Smooth muscle cell (in vitro differentiated cells): ENCODE data around the gene SETBP1. TPM values are rescaled to one million over a fixed set of nuclear protein-coding genes. Genes with fewer than 3 reads are reported as not detected.
A peak's percentile ranks its signal among the peaks of the same experiment; 100 is the strongest.

ENCODE experiments used
- DNase-seq: peaks from one replicate; lab custom pipeline; 2025; ENCODE audit not compliant: unreplicated experiment; lab: John Stamatoyannopoulos, UW
- H2AFZ ChIP-seq: fragments of 200-600 bp; sonication (generic); 2 replicates; pipeline ENCODE4 v1.6.0; 2016; ENCODE audit warnings: antibody characterized with exemption, low read depth, mild to moderate bottlenecking
- H3F3A ChIP-seq: fragments of 200-600 bp; sonication (generic); 2 replicates; pipeline ENCODE4 v1.6.0; 2017; ENCODE audit warnings: antibody characterized with exemption, low read depth
- H3K27ac ChIP-seq: fragments of 200-600 bp; sonication (generic); 2 replicates; pipeline ENCODE4 v1.5.1; 2016; ENCODE audit warnings: low read depth, mild to moderate bottlenecking
- H3K27me3 ChIP-seq: fragments of 200-600 bp; sonication (generic); 2 replicates; pipeline ENCODE4 v1.6.1; 2016; ENCODE audit warnings: low read depth, mild to moderate bottlenecking
- H3K36me3 ChIP-seq: fragments of 200-600 bp; sonication (generic); 2 replicates; pipeline ENCODE4 v1.5.1; 2016; ENCODE audit warnings: low read depth
- H3K4me1 ChIP-seq: fragments of 200-600 bp; sonication (generic); 2 replicates; pipeline ENCODE4 v1.5.1; 2016; ENCODE audit warnings: low read depth
- H3K4me2 ChIP-seq: fragments of 200-600 bp; sonication (generic); 2 replicates; pipeline ENCODE4 v1.6.0; 2016; ENCODE audit warnings: mild to moderate bottlenecking
- H3K4me3 ChIP-seq: fragments of 200-600 bp; sonication (generic); 2 replicates; pipeline ENCODE4 v1.5.1; 2016; ENCODE audit warnings: mild to moderate bottlenecking
- H3K79me2 ChIP-seq: fragments of 200-600 bp; sonication (generic); 2 replicates; pipeline ENCODE4 v1.6.0; 2016; ENCODE audit warnings: low read depth, mild to moderate bottlenecking
- H3K9ac ChIP-seq: fragments of 200-600 bp; sonication (generic); 2 replicates; pipeline ENCODE4 v1.6.0; 2016; ENCODE audit warnings: low read depth
- H3K9me3 ChIP-seq: fragments of 200-600 bp; sonication (generic); replicated peaks from 2 replicates; pipeline ENCODE4 v1.5.1; 2016; ENCODE audit warnings: low read depth
- H4K20me1 ChIP-seq: fragments of 200-600 bp; sonication (generic); 2 replicates; pipeline ENCODE4 v1.6.0; 2016; ENCODE audit warnings: low read depth
- CTCF ChIP-seq: fragments of 200-600 bp; sonication (generic); IDR thresholded peaks from 2 replicates; pipeline ENCODE4 v1.5.1; 2017; ENCODE audit warnings: borderline replicate concordance, mild to moderate bottlenecking, antibody characterized with exemption; ENCODE audit not compliant: insufficient read depth, poor library complexity, severe bottlenecking
- WGBS: methylation state at CpG from one replicate; pipeline ENCODE4 v1.1.7; 2016; ENCODE audit warnings: low lambda C conversion rate; 5-methylcytosine and 5-hydroxymethylcytosine counted together
- polyA plus RNA-seq: library from polyadenylated mRNA; unstranded; fragments of >200 nt; fragmentation: Nextera tagmentation; extraction: Ambion mirVana; gene quantifications from 2 replicates; pipeline ENCODE4 v1.2.1, GENCODE V29; 2016
- total RNA-seq: library from RNA; depleted of rRNA; stranded (reverse); fragments of >200 nt; gene quantifications from 2 replicates; pipeline ENCODE4 v1.2.3, GENCODE V29; 2014

The SETBP1 gene
- total and polyA plus RNA-seq, 2 experiments from 2014 or later: 6.1 to 17.7 TPM

GRCh38 chr18:45050712-45051601, 370.3 kb downstream of the SETBP1 start:
- no peak for DNase-seq
- Histone ChIP-seq H3K27ac (peak overlapping the region; percentile 84), H3K4me2 (peak overlapping the region; percentile 62)

GRCh38 chr18:45054636-45055035, 373.9 kb downstream of the SETBP1 start:
- WGBS: 67% methylated on average over 3 of the region's 3 CpGs
- Histone ChIP-seq H3K27ac (no peak overlapping the region), H3K9me3 (no peaks in the 10 kb centered on the region), H4K20me1 (no peaks in the 10 kb centered on the region), H3F3A (peaks cover 6% of the 10 kb centered on the region), H3K27me3 (no peaks in the 10 kb centered on the region), H3K79me2 (no peaks in the 10 kb centered on the region), H3K4me2 (no peak overlapping the region), H3K9ac (no peak overlapping the region), H3K36me3 (no peaks in the 10 kb centered on the region), H3K4me1 (peaks cover 16% of the 10 kb centered on the region), H3K4me3 (no peak overlapping the region), H2AFZ (no peak overlapping the region)
- TF ChIP-seq CTCF: no peak
- DNase-seq: no peak

More at GRCh38 chr18:45050712-45051601, 370.3 kb downstream of the SETBP1 start:
- peaks cover 8% of the 10 kb centered on the region for H3F3A ChIP-seq
- no peaks in the 10 kb centered on the region for H3K27me3 ChIP-seq
- TF ChIP-seq CTCF: no peak
- H3K36me3 ChIP-seq: no peaks in the 10 kb centered on the region
- H3K79me2 ChIP-seq: no peaks in the 10 kb centered on the region
- 20% methylated on average over 3 of the region's 3 CpGs for WGBS
- H3K9ac ChIP-seq: peak overlapping the region; percentile 6
- H3K4me1 ChIP-seq: peaks cover 4% of the 10 kb centered on the region
- H2AFZ ChIP-seq: no peak overlapping the region
- H3K4me3 ChIP-seq: no peak overlapping the region
- no peaks in the 10 kb centered on the region for H4K20me1 ChIP-seq
- H3K9me3 ChIP-seq: no peaks in the 10 kb centered on the region

DNA sequence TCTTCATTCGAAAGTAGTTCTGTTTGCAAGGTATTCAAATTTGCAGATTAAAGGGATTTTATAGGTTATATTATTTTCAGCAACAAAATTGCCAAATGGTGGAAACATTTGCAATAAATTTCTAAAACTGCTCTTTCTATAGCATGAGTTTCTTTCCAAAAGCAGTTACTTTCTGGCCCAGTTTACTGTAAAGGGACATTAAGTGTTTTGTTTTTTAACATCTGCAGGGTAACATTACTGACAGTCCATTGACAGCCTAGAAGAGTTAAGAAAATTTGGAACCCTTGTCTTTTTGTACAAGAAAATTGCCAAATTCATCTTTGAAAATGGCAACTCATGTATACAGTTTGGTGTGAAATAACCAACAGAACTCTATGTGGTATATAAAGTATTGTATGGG, 375.1 kb downstream of the SETBP1 start:
- H2AFZ ChIP-seq: no peak overlapping the region
- H3K27ac ChIP-seq: no peak overlapping the region
- peaks cover 25% of the 10 kb centered on the region for H3K4me1 ChIP-seq
- no peak for TF ChIP-seq CTCF
- no peak overlapping the region for H3K4me3 ChIP-seq
- no peaks in the 10 kb centered on the region for H3K79me2 ChIP-seq
- peaks cover 4% of the 10 kb centered on the region for H3F3A ChIP-seq
- H3K9ac ChIP-seq: no peak overlapping the region
- WGBS: 94% methylated on average over 1 of the region's 1 CpG
- DNase-seq: no peak
- H3K9me3 ChIP-seq: no peaks in the 10 kb centered on the region
- no peaks in the 10 kb centered on the region for H4K20me1 ChIP-seq
- no peaks in the 10 kb centered on the region for H3K27me3 ChIP-seq
- H3K4me2 ChIP-seq: no peak overlapping the region
- no peaks in the 10 kb centered on the region for H3K36me3 ChIP-seq

- Histone ChIP-seq H3K9ac (no peak overlapping the region), H3K4me3 (no peak overlapping the region), H3K27me3 (no peaks in the 10 kb centered on the region), H3K79me2 (no peaks in the 10 kb centered on the region), H4K20me1 (no peaks in the 10 kb centered on the region), H2AFZ (no peak overlapping the region), H3K4me2 (peak overlapping the region; percentile 10), H3K4me1 (peaks cover 30% of the 10 kb centered on the region), H3K27ac (peak overlapping the region; percentile 25), H3F3A (peaks cover 4% of the 10 kb centered on the region), H3K36me3 (no peaks in the 10 kb centered on the region), H3K9me3 (no peaks in the 10 kb centered on the region)
- TF ChIP-seq CTCF: no peak
- no peak for DNase-seq
These were observed 376.2 kb downstream of the SETBP1 start for GRCh38 chr18:45056926-45057325.
